T-helper 17 cell (primary cell): ENCODE measurements around the gene TBPL1. TPM values are rescaled to one million over a fixed set of nuclear protein-coding genes. Genes with fewer than 3 reads are reported as not detected.
"Not testable (repeated sequence)": the region's sequence is repeated elsewhere in the genome, so short reads cannot be mapped to it uniquely, and the experiment has no call there.

Experiments used
- ATAC-seq: fragments of 150-1000 bp; cut with Tn5 transposase; 2 replicates; pipeline ENCODE4 v1.10.0; 2021; ENCODE audit warnings: mild to moderate bottlenecking, moderate library complexity
- DNase-seq, 3 donors: peaks; one replicate each; pipeline versions ENCODE4 v3.0.0 to v3.0.0-alpha.2; 2020 to 2021
- H3K9me3 ChIP-seq: one replicate; pipeline ENCODE4 v1.7.0; 2013; ENCODE audit warnings: low read length, mild to moderate bottlenecking; ENCODE audit not compliant: control insufficient read depth, poor library complexity, severe bottlenecking
- H3K27ac Mint-ChIP-seq: one replicate; pipeline ENCODE4 v1.8.0; 2022; ENCODE audit warnings: mild to moderate bottlenecking, moderate library complexity, mixed read lengths
- H3K27me3 Mint-ChIP-seq: one replicate; pipeline ENCODE4 v1.8.0; 2022; ENCODE audit warnings: mixed read lengths
- H3K36me3 Mint-ChIP-seq: one replicate; pipeline ENCODE4 v1.8.0; 2022; ENCODE audit warnings: low read depth, mixed read lengths
- H3K4me1 Mint-ChIP-seq: one replicate; pipeline ENCODE4 v1.8.0; 2022; ENCODE audit warnings: mild to moderate bottlenecking, mixed read lengths
- H3K4me3 Mint-ChIP-seq: one replicate; pipeline ENCODE4 v1.8.0; 2022; ENCODE audit warnings: mild to moderate bottlenecking, moderate library complexity, mixed read lengths
- total RNA-seq, 4 donors: library from RNA in 2 of 4; stranded (reverse) in 2 of 4; gene quantifications; one replicate each; pipeline ENCODE4 v1.2.3 and lab custom pipeline; 2022 to 2026

TBPL1 gene
- total RNA-seq, 2 donors from 2014 or later: 23.9 to 33.7 TPM

DNA sequence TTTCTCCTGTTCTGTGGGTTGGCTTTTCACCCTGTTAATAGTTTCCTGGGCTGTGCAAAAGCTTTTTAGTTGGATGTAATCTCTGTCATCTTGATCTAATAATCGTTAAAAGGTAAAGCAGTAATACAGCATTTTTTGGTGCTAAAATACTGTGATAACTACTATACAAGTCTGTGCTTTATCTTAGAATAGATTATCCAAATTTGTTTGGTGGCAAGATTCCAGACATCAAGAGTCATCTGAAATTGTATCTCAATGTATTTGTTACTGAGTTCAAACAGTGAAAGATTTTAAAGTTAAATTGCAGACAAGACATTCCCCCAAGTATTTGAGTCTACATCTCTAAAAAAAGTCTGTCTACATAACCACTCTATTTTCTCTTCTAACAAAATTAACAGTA is 18.8 kb downstream of the TBPL1 start:
- H3K36me3 Mint-ChIP-seq: no peaks in the 10 kb centered on the region
- no peaks in the 10 kb centered on the region for H3K9me3 ChIP-seq
- H3K27me3 Mint-ChIP-seq: no peaks in the 10 kb centered on the region
- no peak overlapping the region for H3K4me3 Mint-ChIP-seq
- DNase-seq (no peak), ATAC-seq (no peak)
- peaks cover 25% of the 10 kb centered on the region for H3K4me1 Mint-ChIP-seq
- peak overlapping the region; percentile 80 for H3K27ac Mint-ChIP-seq

DNA sequence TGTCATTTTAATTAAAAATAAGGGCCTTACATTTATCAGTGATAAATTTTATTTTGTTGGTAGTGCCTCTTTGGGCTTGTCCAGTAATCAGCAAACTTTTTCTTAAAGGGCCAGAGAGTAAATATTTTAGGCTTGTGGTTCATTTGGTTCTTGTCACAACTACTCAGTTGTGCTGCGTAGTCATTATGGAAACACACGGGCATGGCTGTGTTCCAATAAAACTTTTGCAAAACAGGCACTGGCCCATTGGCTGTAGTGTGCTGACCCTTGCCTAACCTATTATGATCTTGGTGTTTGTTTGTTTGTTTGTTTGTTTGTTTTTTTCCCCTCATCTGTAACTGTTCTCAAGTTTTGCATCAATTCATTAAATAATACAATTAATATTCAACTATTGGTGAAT is 19.4 kb downstream of the TBPL1 start:
- Mint-ChIP-seq H3K27me3 (no peaks in the 10 kb centered on the region), H3K36me3 (no peaks in the 10 kb centered on the region), H3K4me3 (no peak overlapping the region), H3K27ac (no peak overlapping the region), H3K4me1 (peaks cover 21% of the 10 kb centered on the region)
- ATAC-seq: no peak
- no peaks in the 10 kb centered on the region for H3K9me3 ChIP-seq
- no peak for DNase-seq

DNA sequence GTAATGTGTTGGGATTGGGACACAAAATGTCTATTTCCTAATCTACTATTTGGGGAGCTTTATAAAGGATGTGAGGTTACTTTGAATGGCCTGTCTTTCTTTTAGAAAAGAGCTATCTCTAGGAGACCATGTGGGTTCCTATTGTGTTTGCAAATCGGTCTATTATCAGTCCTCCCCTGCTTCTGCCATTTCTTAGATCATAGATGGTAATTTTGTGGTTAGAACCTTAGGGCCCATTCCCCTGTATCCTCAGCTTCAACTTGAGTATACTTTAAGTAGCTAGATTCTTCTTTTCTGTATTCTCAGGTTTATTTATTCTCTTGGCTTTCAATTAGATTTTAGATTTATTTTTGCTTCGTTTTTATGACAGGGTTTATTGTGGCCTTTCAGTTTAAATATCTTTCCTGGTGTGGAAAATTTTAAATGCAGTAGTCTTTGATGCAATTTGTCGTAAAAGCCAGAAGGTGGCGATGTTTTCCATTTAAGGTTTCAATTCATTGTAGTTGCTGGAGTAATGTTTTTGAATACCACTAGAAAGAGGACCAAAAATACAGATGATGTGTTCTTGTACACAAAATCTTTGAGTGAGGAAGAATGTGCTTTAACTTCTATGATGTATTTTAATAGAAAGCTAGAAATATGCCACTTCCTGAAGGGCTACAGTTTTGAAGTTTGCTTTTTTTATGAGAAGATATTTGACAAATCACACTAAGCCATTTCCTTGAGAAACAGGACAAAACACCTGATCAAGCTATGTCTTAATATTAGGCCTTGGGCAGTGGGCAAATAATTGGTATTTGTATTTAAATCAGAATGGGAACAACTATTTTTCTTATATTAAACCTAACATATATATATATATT is 20.3 kb downstream of the TBPL1 start:
- ATAC-seq (peak; percentile 73), DNase-seq (no peak)
- Mint-ChIP-seq H3K27ac (peak overlapping the region; percentile 47), H3K4me1 (peaks cover 30% of the 10 kb centered on the region), H3K36me3 (no peaks in the 10 kb centered on the region), H3K4me3 (no peak overlapping the region), H3K27me3 (no peaks in the 10 kb centered on the region)
- H3K9me3 ChIP-seq: no peaks in the 10 kb centered on the region

DNA sequence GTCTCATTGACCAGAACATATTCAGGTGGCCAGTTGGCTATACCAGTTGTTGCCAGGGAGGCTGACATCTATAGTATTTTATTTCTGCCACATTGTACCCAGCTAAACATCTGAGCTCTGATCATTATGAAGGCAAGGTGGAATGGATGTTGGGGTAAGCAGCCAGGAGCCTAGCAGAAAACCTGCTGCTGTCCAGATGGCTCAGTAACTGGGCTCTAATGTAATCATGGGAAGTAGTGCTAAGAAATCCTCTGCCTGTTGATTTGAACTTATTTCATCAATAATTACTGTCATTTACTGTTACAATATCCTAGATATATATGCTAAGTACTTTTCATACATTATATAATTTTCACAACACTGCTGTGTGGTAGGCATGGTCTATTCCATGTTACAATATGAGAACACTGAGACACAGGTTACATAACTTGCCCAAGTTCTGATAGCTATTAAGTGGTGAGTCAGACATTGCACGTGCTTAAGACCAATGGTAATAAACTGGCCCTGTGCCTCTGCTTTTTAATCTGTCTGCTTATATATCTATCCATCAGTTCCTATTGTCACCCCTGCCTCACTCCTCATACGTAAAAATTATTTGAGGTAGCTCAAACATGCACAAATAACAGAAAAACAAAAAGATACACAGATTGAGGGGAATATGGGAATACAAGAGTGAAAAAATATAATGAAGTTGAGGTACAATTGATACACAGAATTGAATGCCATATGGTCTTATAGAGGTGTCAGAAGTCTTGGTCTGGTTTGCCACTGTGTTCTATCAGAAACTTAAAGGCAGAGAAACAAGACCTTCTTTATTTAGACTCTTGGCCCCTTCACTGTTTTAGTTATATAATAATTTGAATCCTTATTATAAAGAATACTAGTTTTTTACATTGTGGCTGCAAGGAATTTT is 25.2 kb downstream of the TBPL1 start:
- peaks cover 2% of the 10 kb centered on the region for H3K36me3 Mint-ChIP-seq
- ATAC-seq (no peak), DNase-seq (no peak)
- H3K27ac Mint-ChIP-seq: no peak overlapping the region
- no peaks in the 10 kb centered on the region for H3K9me3 ChIP-seq
- no peak overlapping the region for H3K4me3 Mint-ChIP-seq
- peaks cover 34% of the 10 kb centered on the region for H3K4me1 Mint-ChIP-seq
- H3K27me3 Mint-ChIP-seq: no peaks in the 10 kb centered on the region

DNA sequence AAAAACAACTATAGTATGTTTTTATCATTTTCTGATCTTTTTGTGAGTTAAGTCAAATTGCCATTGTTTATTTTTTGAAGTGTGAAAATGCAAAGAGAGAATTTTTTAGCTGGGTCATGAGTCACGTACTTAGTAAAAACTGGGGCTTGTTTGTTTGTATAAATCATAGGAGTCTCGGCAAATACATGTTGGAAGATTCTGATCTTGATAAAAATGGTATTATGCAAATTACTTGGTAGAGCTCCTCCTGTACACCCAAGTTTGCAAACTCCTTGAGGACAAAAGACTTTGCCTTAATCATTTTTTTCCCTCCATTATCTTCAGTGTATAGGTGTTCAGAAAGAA is 25.8 kb downstream of the TBPL1 start:
- H3K36me3 Mint-ChIP-seq: peaks cover 2% of the 10 kb centered on the region
- DNase-seq (no peak), ATAC-seq (no peak)
- H3K27ac Mint-ChIP-seq: no peak overlapping the region
- no peaks in the 10 kb centered on the region for H3K9me3 ChIP-seq
- no peak overlapping the region for H3K4me3 Mint-ChIP-seq
- H3K27me3 Mint-ChIP-seq: no peaks in the 10 kb centered on the region
- H3K4me1 Mint-ChIP-seq: peaks cover 36% of the 10 kb centered on the region

DNA sequence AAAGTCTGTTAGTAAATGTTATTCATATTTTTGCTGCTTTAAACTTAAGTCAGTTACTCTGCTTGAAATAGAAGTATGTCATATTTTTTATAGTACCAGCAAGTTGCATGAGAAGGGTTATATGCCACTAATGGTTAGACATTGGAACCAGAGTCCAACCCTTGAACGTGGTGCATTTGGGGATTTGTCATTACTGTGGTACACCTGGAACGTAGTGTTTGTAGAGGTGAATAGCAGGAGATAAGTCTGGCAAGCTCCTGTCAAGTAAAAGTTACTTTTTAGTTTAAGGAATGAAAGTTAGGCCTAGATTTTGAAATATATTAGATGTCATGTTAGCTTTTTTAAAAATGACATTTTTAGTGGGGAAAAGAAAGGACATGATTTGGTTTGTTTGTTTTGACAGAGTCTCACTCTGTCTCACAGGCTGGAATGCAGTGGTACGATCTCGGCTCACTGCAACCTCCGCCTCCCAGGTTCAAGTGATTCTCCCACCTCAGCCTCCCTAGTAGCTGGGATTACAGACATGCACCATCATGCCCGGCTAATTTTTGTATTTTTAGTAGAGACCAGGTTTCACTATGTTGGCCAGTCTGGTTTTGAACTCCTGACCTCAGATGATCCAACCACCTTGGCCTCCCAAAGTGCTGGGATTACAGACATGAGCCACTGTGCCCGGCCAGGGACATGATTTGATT is 26.4 kb downstream of the TBPL1 start:
- not testable (repeated sequence) for ATAC-seq, H3K36me3 Mint-ChIP-seq, H3K9me3 ChIP-seq, H3K27ac Mint-ChIP-seq, H3K27me3 Mint-ChIP-seq, H3K4me3 Mint-ChIP-seq, DNase-seq
- H3K4me1 Mint-ChIP-seq: peaks cover 36% of the 10 kb centered on the region

DNA sequence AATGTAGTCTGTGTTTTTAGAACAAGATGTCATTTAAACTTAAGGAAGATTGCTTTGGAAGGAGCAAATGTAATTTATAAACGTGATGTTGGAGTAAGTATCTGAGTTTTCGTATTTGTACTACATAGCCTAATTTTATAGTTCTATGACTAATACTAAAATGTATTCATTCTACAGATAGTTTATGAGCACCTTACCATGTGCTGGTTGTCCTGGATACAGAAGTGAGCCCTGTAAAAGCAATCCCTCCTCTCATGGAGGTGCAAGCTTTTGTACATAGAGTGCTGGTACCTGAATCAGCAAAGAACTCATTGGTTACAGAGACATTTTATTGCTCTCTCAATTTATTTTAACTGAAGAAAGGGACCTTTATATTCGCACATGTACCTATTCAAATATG is 27.1 kb downstream of the TBPL1 start:
- no peaks in the 10 kb centered on the region for H3K9me3 ChIP-seq
- H3K4me3 Mint-ChIP-seq: no peak overlapping the region
- ATAC-seq: no peak
- no peaks in the 10 kb centered on the region for H3K27me3 Mint-ChIP-seq
- H3K4me1 Mint-ChIP-seq: peaks cover 37% of the 10 kb centered on the region
- H3K27ac Mint-ChIP-seq: no peak overlapping the region
- peaks cover 2% of the 10 kb centered on the region for H3K36me3 Mint-ChIP-seq
- no peak for DNase-seq

DNA sequence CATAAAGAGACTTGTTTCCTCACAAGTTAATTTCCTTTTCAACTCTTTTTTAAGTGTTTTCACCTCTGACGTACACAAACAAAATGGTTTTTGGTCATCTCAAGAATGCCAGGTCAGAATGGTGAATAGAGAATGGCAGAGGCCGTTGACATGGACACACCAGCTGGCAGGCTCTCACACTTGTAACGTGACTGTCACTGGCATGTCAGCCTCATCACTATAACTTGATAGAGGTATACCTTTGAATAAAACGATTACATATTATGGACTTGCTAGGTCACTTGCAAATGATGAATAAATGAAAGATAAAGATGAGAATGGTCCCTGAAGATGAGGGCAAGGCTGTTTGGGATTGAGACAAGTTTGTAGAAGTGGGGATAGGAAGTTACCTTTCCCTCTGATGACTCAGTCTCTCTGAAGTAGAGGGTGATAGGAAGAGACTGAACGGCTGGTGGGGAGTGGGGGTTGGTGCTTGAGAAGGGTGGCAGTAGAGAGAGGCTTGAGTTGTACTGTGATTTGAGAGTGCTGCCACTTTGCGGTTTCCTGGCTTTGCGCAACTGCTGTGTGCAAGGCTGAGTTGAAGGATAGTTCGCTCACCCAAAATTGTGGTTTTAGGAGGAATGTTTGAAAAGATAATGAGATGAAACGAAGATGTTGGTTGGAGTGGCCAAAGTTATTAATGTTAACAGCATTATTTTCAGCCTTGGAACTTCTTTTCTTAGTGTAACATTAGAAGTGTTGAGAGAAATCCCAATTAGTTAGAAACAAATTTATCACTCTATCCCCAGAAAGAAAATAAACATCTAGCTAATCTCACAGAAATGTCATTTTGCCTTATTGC is 30.3 kb downstream of the TBPL1 start:
- Mint-ChIP-seq H3K4me3 (peak overlapping the region; percentile 61), H3K4me1 (peaks cover 32% of the 10 kb centered on the region), H3K27ac (peak overlapping the region; percentile 79), H3K27me3 (no peaks in the 10 kb centered on the region), H3K36me3 (peaks cover 5% of the 10 kb centered on the region)
- peak; percentile 96 for ATAC-seq
- DNase-seq: peak; percentile 12 to 20 (median 13)
- H3K9me3 ChIP-seq: no peaks in the 10 kb centered on the region

DNA sequence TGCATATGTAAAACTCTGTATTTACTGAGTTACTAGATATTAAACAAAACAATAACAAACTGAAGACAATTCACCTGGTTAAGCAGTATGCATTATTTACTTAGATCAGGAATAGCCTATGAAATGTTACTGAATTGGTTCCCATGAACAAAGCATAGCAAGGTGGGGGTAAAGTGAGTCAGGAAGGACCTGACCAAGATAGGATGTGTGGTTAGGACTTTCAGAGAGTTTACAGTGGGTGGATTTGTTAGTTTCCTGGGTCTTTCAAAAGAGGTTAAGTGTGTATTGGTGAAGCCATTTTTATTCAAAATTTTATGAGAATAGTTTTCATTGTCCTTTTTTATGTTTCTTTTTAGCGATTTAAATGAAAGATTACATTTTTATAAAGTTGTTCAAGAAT is 32.9 kb downstream of the TBPL1 start:
- no peaks in the 10 kb centered on the region for H3K27me3 Mint-ChIP-seq
- no peaks in the 10 kb centered on the region for H3K9me3 ChIP-seq
- H3K4me1 Mint-ChIP-seq: peaks cover 24% of the 10 kb centered on the region
- H3K27ac Mint-ChIP-seq: peak overlapping the region; percentile 16
- ATAC-seq (no peak), DNase-seq (no peak)
- peaks cover 5% of the 10 kb centered on the region for H3K36me3 Mint-ChIP-seq
- H3K4me3 Mint-ChIP-seq: no peak overlapping the region

DNA sequence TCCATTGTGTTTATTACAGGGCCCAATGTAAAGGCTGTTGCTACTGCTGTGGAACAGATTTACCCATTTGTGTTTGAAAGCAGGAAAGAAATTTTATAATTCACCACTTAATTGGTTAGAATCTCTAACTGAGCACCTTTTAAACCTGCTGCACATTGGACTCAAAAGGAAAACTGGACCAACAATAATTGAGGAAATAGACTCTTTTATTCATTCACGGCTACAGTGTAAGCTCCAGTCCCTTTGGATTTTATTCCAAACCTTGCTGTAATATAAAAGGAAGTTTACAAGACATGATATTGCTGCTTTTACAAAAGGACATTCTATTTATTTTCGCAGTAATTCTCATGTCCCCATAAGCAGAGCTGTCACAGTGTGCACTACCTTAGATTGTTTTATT is 33.9 kb downstream of the TBPL1 start:
- Mint-ChIP-seq H3K27ac (no peak overlapping the region), H3K4me1 (peaks cover 21% of the 10 kb centered on the region), H3K4me3 (no peak overlapping the region), H3K36me3 (peaks cover 3% of the 10 kb centered on the region), H3K27me3 (no peaks in the 10 kb centered on the region)
- no peak for ATAC-seq
- no peaks in the 10 kb centered on the region for H3K9me3 ChIP-seq
- DNase-seq: no peak

DNA sequence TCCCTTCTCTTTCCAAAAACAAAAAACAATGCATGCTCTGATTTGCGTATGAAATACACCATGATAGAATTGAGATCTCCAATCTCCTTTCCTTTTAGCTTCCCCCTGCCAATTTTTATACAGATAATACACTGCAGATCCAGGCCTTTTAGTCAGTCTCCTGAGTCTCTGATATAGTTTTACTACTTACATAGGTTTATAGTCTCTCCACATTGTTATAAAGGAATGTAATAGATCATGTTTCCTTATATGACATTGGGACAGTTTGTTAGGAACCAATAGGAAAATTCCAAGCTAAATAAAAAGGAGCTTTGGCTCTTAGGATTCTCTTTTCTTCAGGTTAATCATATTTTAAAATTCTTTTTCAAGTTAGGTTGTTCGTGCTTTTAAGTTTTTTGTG is 36.5 kb downstream of the TBPL1 start:
- H3K4me1 Mint-ChIP-seq: peaks cover 8% of the 10 kb centered on the region
- no peak for DNase-seq
- no peaks in the 10 kb centered on the region for H3K27me3 Mint-ChIP-seq
- H3K36me3 Mint-ChIP-seq: peaks cover 2% of the 10 kb centered on the region
- no peaks in the 10 kb centered on the region for H3K9me3 ChIP-seq
- ATAC-seq: no peak
- no peak overlapping the region for H3K27ac Mint-ChIP-seq
- H3K4me3 Mint-ChIP-seq: no peak overlapping the region

DNA sequence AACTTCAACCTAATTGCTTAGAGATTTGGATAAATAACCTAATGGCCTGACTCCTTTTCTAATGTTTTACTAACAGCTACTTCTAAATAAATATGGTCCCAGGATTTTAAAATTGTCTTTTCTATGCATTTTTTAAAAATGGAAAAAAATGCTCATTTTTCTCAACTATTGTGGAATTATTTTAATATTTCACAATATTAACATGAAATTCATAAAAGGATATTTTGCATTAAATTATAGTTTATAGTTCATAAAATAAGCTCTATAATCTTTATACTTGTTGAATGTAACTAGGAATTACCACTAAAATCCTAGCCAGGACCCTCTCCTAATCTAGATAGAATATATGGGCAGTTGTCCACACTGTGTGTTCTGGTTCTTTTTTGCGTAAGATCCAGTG is 37.3 kb downstream of the TBPL1 start:
- Mint-ChIP-seq H3K27ac (no peak overlapping the region), H3K36me3 (peaks cover 2% of the 10 kb centered on the region), H3K27me3 (no peaks in the 10 kb centered on the region), H3K4me1 (peaks cover 6% of the 10 kb centered on the region), H3K4me3 (no peak overlapping the region)
- ATAC-seq (no peak), DNase-seq (no peak)
- no peaks in the 10 kb centered on the region for H3K9me3 ChIP-seq
